ENCODE measurements around the gene KIZ.

- TF ChIP-seq POLR2AphosphoS5 (IDR thresholded peaks at IDR 0.05; ENCODE audit: borderline replicate concordance, low read depth, low read length), result no peak
- no peak for TF ChIP-seq EZH2 (IDR thresholded peaks at IDR 0.05)
These were observed 143.9 kb downstream of the KIZ start for GRCh38 chr20:21269772-21270171.

Measured in SK-N-MC (cell line).